SH-SY5Y (cell line): Measurements from ENCODE around the gene SPEM3.

Experiments
- GATA2 ChIP-seq: IDR thresholded peaks from 2 replicates; pipeline ENCODE4 v1.6.1; 2011; ENCODE audit warnings: mild to moderate bottlenecking, low read depth, low read length
- GATA3 ChIP-seq: IDR thresholded peaks from 2 replicates; pipeline ENCODE4 v1.6.1; 2011; ENCODE audit warnings: low read depth, mild to moderate bottlenecking, low read length, moderate library complexity

Gene SPEM3

GRCh38 chr17:7425316-7425715 lies 3.3 kb upstream of the SPEM3 start, which contains the start of gene SPEM2:
TSS of gene SPEM2 (plus strand) at chr17:7425616. CDS start at chr17:7425689, 73 bp downstream.
- TF ChIP-seq GATA3 (no peak), GATA2 (no peak)

DNA sequence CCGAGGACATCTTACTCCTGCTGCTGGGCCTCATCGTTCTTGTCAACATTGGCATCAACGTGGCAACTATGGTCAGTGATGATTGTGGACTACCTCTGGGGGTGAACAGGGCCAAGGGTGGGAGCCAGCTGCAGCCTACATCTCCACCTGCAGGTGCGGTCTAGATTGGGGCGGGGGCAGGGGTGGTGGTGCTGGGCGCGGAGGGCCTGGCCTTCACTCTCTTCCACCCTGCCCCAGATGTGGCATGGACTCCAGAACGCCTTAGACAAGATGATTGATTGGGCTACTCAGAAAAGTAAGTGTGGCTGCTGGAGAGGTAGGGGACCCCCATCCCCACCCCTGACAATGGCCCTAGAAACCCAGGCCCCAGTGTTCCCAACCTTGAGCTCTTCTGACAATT lies 2.9 kb upstream of the SPEM3 start:
- TF ChIP-seq GATA3 = no peak
- TF ChIP-seq GATA2 = no peak

- TF ChIP-seq GATA3 = no peak
- TF ChIP-seq GATA2 = no peak
These were observed 2.3 kb upstream of the SPEM3 start for GRCh38 chr17:7426203-7426863.

DNA sequence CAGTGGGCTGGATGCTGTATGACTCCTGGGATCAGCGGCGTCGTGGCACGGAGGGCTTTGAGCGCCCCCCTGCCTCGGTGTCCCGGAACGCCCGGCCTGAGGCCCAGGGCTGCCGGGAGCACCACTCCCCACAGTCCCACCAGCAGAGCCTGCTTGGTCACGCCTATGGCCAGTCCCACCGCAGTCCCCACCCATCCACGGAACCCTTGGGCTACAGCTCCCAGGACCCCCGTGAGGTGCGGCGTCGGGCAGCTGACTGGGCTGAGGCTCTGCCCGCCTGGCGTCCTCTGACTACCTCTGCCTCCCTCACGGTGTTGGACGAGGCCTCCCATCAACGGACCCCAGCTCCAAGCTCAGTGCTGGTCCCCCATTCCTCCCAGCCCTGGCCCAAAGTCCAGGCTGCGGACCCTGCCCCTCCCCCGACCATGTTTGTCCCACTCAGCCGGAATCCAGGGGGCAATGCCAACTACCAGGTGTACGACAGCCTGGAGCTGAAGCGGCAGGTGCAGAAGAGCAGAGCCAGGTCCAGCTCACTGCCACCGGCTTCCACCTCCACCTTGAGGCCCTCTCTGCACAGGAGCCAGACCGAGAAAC lies 1.7 kb upstream of the SPEM3 start:
- no peak for TF ChIP-seq GATA3
- TF ChIP-seq GATA2 = no peak

DNA sequence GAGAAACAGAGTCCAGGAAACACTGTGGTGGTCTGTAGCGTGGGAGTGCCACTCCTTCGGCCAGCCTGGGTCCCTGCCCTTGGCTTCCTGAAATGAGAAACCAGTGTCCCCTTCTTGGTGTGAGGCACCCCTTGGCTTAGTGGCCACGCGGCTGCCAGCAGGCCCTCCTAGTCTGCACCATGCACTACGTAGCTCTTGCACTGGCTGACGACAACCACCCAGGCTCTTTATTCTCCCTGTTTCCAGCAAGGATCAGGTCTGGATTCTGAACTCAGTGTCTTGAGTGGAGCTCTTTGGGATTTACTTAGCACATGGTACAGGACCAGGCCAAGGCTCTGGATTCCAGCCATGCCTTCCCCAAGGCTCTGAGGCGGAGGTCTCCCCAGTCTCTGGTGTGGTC lies 1.1 kb upstream of the SPEM3 start:
- TF ChIP-seq GATA3 (no peak), GATA2 (no peak)

- TF ChIP-seq GATA2 (no peak), GATA3 (no peak)
These were observed 1.1 kb downstream of the SPEM3 start for GRCh38 chr17:7429722-7430121.

- TF ChIP-seq GATA3 (no peak), GATA2 (no peak)
These were observed 2.6 kb downstream of the SPEM3 start for GRCh38 chr17:7431231-7431630.

DNA sequence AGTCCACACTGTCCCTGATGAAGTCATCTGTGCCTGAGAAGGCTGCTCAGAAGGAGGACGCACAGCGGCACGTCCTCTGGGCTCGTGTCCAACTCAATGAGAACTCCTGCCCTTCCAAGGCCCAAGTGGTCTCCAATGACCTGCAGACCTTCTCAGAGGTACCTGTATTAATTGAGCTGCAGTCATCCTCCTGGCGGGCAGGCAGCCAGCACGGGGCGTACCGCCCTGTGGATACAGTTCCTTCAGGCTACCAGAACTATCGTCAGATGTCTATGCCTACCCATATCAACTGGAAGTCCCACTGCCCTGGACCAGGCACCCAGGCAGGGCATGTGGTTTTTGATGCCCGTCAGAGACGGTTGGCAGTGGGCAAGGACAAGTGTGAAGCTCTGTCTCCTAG lies 3.6 kb downstream of the SPEM3 start:
- TF ChIP-seq GATA3 (no peak), GATA2 (no peak)

- TF ChIP-seq GATA2 (no peak), GATA3 (no peak)
These were observed 7.3 kb downstream of the SPEM3 start for GRCh38 chr17:7435676-7436555.

DNA sequence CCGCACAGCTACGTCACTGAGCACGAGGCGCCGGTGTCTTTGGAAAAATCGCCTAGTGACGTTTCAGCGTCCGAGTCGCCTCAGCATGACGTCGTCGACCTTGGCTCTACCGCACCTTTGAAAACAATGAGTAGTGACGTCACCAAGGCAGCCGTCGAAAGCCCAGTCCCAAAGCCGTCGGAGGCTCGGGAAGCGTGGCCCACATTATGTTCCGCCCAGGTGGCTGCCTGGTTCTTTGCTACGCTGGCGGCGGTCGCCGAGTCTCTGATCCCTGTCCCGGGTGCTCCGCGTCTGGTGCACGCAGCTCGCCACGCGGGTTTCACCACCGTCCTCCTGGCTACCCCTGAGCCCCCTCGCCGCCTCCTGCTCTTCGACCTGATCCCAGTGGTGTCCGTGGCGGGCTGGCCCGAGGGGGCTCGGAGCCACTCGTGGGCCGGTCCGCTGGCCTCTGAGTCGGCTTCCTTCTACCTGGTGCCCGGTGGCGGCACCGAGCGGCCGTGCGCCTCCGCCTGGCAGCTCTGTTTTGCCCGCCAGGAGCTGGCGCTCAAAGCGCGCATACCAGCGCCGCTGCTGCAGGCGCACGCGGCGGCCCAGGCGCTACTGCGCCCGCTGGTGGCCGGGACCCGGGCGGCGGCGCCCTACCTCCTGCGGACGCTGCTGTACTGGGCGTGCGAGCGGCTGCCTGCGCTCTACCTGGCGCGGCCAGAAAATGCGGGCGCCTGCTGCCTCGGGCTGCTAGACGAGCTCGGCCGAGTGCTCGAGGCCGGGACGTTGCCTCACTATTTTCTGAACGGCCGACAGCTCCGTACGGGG lies 8.1 kb downstream of the SPEM3 start:
- TF ChIP-seq GATA3 (no peak), GATA2 (no peak)

DNA sequence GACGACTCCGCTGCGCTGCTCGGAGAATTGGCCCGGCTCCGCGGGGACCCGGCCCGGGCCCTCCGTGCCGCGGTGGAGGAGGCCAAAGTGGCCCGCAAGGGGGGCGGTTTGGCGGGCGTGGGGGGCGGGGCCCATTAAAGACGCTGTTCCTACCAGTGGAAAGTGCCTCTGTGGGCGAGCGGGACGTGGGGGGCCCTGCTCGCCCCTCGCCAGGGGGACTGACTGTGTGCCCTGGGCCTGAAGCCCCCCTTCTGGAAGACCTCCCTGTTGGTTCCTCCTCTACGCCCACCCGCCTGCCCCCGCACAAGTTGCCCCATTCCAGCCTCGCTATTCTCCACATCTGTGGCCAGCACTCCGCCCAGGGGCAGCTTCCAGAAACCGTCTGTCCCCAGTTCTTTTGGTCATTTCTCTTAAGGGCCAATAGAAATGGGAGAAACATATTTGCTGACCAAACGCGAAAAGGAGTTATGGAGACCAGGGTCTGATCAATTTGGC lies 8.8 kb downstream of the SPEM3 start:
- TF ChIP-seq GATA2 (no peak), GATA3 (no peak)

- TF ChIP-seq GATA3 = no peak
- TF ChIP-seq GATA2 = no peak
These were observed 9.4 kb downstream of the SPEM3 start for GRCh38 chr17:7437950-7438614.
